Stimulated activated CD8-positive, alpha-beta memory T cell treated with anti-CD3 and anti-CD28 coated beads, Interleukin-4, amount 100 ng/mL, for 24 hours (primary cell): Measurements from ENCODE around the gene PKP2.

Source experiments
- DNase-seq: peaks from one replicate; pipeline ENCODE4 v3.0.0-alpha.2; 2020; ENCODE audit warnings: low read depth

PKP2 gene

DNA sequence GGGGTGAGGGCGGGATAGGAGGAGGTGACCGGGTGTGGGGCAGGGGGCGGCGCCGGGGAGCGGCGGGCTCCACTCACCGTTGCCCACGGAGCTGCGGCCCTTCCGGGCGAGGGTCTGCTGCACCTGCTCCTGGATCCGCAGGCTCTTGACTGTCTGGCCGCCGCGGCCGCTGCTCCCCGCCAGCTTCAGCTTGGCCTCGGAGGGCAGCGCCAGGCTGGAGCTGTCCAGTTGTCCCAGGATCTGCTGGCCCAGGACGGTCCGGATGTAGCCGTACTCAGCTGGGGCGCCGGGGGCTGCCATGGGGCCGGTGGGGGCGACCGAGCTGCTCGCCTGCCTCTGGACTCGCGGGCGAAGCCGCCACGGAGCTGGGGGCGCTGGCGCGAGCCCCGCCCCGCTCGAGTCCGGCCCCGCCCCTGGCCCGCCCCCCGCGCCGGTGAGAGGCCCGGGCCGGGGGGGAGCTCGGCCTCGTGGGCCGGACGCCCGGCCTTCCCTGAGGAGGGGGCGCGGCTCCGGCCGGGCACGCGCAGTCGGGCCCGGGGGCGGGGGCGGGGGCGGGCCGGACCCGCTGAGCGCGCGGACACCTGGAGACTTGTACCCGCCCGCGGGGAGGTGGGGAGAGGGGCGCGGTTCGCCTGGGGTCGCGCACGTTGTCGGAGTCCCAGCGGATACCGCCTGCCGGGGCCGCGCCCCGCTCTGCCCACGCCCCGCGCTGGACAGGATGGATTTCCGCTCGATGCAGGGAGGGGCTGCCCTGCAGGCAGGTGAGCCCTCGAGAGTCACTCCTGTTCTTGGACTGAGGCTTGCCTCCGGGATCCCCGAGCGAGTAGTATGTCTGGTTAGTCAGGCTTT, at the start of gene PKP2:
Gene PKP2, minus strand, starts transcription at position 346 of the 849 bp plus-strand sequence. Its CDS starts 46 bp downstream, at position 300.
- DNase-seq = no peak

DNA sequence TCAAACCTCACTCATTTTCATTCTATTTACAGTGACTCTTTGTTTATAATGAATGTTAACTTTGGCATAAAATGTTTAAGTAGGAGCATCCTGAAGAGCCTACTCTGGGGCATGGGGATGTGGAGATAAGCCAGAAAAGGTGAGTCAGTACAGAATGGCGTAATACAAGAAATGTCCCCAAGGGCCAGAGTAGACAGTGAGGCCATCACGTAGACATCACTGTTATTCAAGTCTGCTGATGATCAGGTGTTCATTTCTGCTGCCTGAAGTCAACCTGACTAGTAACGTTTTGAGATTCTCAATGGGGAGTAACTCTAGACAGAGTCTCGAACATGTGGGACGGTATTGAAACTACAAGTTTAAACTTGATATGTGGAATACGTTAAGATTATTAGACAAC, 47.6 kb upstream of the PKP2 start:
- DNase-seq = no peak

DNA sequence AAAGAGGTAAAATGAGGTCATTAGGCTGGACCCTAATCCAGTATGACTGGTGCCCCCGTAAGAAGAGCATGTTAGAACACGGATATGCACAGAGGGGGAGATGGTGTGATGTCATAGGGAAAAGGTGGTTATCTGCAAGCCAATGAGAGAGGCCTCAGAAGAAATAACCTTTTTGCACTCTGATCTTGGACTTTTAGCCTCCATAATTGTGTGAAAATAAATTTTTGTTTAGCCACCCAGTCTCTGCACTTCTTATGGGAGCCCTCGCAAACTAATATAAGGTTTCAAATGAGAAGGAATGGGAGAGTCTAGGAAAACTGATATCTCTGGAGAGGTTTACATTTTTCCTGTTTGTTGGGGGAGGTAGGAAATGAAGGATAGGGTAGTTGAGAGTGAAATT, 43.2 kb upstream of the PKP2 start:
- DNase-seq = no peak

DNA sequence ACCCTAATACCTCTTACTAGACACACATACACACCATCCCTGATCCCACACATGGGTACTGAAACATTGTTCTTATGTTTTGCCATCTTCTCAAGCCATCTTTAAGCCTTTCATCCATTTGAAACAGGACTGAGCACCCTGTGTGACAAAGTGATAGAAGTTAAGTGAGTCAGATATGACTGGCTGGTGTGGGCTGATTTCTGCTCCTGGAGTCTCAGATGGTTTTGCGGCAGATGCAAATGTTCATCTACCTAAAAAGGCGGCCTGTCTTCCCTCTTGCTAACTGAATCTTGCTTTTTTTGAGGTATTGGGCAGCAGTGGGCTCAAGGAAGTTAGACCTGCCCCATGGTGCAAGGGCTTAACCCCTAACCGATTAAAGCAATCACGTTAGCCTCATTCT, 30.4 kb upstream of the PKP2 start:
- no peak for DNase-seq

DNA sequence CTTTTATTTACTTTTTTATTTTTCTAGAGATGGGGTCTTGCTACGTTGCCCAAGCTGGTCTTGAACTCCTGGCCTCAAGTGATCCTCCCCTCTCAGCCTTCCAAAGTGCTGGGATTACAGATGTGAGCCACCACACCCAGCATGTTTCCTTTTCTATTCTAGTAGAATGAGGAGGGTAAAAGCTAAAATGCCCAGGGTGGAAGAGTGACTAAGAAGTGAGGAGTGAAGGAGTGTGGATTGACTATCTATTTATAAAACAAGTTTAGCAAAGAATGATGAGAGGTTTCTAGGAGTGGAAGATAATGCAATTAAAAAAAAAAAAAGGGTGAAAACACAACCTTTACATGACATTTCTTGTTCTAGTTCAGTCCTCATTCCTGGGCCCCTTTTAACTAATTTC, 29.8 kb upstream of the PKP2 start:
- DNase-seq = no peak

DNA sequence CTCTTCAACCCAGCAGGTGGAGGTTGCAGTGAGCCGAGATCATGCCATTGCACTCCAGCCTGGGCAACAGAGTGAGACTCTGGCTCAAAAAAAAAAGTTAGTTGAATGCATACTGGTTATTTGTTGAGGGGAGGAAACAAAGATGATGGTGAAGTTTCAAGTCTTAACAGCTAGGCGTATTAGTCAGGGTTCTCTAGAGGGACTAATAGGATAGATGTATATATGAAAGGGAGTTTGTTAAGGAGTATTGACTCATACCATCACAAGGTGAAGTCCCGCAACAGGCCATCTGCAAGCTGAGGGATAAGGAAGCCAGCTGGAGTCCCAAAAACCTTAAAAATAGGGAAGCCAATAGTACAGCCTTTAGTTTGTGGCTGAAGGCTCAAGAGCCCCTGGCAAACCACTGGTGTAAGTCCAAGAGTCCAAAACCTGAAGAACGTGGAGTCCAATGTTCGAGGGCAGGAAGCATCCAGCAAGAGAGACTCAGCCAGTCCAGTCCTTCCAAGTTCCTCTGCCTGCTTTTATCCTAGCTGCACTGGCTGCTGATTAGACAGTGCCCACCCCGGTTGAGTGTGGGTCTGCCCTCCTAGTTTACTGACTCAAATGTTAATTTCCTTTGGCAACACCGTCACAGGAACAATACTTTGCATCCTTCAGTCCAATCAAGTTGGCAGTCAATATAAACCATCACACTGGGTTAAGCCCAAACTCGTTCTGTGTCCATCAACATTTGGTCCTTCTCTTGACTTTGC, 26.1 kb upstream of the PKP2 start:
- no peak for DNase-seq

DNA sequence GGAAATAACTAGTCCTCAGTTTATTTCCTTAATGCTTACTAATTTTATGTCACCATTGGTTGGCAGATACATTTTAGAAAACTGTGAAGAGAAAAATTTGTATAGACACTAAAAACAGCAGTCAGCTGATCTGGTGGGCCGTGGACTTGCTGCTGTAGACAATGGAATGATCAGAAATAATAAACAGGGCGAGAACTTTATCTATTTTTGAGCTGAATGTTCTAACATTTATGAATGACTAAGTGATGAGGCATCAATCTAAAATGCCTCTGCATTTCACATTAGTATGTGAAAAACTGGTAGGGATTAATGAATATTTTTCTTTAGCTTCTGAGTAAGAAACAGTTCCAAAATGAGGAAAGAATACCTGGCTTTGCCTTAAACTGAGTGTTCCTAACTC, 24.8 kb upstream of the PKP2 start:
- no peak for DNase-seq

DNA sequence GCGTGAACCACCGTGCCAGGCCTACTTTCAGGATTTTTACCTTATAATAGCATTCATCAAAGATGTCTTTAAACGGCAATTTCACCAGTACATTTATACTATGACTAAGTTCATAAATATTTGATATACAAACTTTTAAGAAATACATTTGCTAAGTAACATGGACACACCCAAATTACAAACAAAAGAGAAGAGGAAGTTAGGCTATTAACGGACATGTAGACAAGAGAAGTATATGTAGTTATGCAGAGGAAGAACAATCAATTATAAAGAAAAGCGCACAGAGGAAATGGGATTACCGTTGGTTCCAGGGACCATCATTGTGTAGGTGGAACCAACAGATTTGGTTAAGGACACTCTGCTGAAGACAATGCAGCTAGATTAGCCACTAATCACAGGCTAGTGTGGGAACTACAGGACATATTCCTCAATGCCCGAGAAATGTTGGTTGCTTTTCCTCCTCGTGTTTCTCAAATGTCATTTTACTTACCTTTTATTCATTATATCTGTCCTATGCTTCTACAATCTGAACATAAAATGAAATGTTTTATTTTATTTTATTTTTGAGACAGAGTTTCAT, 24.0 kb upstream of the PKP2 start:
- no peak for DNase-seq

DNA sequence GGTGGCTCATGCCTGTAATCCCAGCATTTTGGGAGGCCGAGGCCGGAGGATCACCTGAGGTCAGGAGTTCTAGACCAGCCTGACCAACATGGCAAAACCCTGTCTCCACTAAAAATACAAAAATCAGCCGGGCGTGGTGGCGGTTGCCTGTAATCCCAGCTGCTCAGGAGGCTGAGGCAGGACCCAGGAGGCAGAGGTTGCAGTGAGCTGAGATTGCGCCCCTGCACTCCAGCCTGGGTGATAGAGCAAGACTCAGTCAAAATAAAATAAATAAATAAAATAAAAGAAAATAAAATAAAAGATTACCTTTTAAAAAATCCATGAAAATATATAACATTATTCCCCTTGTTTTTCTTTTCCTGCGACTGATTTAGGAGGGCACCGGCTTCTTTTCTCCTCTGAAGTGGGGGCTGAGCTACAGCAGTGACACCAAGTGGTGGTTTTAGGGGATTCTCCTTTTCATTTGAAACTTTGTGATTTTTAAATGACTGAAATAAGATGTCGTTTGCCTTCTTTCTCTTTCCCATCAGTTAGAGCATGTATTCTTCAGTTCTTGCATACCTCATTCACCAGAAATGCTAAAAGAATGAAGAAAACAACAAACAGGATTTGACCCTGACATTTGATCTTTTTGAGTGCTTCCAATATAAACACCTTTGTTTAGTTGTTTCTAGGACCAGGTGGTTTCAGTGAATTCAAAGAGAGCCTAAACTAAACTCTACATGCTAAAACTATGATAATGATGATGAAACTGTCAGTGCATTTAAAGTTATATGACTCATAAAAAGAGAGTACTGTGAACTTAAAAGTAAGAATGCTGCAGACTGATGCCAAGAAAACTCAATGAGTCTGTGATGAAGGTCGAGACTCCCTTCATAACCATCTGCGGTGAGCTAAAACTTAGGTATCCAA, 22.6 kb upstream of the PKP2 start:
- DNase-seq = no peak

DNA sequence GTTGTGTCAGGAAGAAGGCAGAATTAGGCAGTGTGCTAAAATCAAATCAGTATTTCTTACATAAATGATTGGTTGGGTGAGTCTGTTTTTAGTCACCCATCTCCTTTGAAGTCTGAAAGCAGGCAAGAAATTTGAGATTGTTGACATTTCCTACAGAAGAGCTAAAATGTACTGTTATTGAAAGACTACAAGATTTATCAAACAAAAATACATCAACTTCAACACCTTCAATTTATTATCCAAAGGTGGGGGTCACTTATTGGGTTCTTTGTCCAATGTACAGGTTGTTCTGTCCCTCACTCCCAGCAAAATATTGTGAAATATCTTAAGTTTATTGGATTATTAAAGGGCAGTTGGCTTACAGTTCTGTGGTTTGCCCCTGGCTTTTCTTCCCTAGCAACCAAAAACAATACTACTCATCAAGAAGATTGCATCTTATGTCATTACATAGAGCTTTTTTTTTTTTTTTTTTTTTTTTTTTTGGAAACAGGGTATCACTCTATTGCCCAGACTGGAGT, 20.6 kb upstream of the PKP2 start:
- no peak for DNase-seq

DNA sequence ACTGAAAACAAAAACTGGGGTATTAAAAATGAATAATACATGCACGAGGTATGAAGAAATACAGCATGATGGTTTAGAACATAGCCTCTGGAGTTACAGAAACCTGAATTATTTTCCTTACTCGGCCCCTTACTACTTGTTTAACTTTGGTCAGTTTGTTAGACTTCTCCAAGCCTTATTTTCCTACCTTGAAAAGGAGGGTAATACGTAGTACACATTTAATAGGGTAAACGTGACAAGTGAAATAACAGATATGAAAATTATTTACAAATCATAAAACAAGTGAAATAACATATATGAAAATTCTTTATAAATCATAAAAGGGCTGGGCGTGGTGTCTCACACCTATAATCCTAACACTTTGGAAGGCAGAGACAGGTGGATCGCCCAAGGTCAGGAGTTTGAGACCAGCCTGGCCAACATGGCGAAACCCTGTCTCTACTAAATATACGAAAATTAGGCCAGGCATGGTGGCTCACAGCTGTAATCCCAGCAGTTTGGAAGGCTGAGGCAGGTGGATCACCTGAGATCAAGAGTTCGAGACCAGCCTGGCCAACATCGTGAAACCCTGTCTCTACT, 11.4 kb upstream of the PKP2 start:
- no peak for DNase-seq

DNA sequence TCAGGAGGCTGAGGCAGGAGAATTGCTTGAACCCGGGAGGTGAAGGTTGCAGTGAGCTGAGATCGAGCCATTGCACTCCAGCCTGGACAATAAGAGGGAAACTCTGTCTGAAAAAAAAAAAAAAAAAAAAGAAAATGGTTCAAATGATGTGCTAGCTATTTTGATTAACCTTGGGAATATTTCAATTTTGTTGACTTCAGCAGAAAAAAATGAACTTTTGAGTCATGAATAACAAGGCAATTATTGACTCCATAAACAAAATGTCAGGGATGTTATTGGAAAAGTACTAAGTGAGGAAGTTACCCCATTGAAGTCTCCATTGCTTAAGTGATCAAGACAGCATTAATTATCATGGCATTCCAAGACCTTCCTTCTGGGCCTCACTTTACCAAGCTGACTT, 10.6 kb upstream of the PKP2 start:
- no peak for DNase-seq

DNA sequence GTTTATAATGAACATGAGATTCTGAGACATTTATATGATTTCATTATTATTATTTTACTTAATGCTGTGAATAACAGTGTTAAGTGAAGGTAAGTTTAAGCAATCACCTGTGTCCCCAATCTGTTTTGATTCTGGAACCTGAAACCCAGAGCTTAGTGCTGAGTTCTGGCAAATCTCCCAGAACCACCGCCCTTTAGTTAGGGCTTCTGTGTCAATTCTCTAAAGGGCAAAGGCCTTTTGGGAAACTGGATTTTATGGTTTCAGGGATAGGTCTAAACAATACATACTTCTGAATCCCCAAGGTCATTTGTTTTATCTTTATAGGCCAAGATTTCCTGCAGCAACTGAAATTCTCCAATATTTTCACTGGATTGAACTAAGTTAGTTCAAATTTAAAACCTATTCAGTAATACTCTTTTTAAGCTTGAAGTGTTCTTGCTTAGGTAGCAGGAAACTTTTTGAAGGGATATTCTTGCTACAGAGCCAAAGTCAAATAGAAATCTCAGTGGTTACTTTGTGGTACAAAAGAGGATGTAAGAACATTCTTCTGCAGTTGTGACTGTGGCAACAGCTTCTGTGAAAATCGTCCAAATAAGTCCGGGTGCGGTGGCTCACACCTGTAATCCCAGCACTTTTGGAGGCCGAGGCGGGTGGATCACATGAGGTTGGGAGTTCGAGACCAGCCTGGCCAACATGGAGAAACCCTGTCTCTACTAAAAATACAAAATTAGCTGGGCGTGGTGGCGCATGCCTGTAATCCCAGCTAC, 10.0 kb upstream of the PKP2 start:
- no peak for DNase-seq

DNA sequence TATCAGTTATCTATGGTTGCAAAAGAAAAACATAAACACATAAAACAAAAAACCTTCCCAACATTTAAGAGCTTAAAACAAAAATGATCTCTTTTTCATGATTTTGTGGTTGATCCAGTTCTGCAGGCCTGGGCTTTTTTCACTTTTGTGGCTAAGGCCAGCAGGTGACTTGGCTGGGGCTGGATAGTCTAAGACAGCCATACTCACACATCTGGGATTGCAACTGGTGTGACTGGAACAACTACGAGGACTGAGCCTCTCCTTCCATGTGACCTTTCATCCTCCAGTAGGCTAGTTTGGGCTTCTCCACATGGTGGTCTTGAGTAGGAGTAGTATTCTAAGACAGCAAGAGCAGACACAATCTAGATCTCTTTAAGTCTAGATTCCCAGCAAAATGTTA, 7.2 kb upstream of the PKP2 start:
- DNase-seq = no peak

DNA sequence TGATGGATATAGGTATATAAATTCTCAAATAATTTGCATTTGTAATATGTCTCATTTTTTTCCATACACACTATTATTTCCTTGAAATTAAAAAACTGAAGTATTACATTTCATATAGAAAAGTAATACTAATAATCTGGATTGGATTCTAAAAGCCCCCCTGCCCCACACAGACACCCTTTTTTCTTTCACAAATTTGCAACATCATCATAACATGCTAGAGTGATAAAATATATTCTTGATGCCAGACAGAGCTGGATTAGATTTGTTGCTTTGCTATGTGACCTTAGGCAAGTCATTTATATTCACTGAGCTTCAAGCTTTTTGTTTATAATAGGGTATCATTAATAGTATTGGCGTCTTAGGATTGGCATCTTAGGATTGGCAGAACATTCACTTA, 6.7 kb upstream of the PKP2 start:
- no peak for DNase-seq

DNA sequence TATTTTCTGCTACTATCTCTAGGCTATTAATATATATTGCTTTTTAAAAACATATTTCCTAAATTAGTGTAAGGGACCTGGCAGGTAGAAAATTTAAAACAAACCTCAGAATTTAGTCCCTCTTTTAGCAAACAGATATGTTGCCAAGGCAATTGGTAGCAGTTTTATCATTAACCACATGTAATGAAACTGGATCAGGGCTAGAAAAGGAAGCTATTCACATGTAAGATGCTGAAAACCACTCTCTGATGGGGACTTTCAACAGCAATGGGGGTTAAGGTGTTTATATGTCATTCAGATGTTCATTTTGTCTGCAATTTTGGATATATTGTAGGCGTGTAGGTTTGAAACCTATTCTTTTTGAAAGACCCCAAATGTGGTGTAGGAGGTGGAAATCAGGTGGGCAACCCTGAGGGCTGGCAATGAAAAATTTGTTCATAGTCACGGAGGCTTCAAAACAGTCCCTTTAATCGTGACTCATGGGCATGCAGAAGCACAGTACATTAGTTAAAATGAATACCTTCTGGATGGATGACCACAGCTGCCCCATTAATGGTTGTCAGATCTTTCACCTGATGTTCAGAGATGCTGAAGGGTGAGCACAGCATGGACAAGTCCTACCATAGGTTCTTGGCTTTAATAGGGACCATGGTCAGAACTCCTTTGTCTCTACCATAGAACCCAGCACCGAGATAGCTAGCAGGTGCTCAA, 5.9 kb upstream of the PKP2 start:
- DNase-seq = no peak

DNA sequence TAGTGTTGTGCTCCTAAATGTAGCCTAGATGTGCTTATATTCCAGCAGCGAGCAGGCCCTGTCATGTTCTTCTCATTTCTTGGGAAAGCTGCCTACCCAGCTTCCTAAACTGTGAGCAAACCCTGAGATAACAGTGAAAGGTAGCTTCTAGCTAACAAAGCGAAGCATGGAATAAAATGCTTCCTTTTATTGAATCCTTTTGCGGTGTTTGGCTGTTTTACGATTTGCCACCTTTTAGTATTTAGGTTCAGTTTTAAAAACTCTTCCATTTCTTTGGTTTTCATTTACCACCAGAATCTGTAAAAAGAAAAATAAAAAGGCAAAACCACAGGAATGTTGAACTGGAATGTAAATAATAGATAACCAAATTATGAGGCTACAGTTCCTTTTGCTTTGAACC, 5.0 kb upstream of the PKP2 start:
- DNase-seq = no peak

DNA sequence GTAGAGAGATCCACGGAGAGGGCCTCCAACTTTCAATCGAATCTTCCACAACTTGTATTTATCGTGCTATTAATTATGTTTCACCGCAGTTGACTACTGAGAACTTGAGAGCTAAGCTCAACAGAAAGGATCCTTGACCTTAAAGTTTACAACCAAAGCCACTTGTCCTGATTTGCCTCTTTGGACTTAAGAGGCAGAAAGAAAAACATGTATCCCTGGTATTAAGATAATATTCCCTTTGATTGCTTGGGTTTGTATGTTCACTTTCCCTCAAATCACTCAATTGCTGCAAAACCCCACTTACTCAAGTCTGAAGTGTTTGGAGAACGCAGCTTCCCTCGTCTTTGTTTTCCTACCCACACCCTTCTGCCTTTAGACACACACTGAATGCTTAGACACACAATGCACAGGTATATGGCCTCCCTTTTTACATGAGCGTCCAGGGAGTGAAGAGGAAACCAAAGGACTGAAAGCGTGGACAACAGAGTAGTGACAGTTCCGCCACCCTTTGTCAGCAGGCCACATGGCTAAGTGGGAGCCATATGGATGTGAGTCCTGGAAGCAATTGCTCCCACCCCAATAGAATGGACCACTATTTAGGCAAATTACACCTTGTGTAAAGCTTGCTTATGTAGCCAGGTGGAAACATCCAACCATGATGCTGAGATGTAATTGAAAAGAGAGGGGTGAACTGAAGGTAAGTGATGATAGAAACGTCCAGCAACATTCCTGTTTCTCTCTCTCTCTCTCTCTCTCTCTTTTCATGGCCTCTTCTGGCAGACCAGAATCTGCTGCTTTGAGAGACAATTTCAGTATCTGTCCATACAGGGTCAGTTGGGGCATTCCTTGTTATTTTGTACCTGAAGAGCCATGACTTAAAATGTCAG, 1.4 kb upstream of the PKP2 start:
- DNase-seq = no peak

DNA sequence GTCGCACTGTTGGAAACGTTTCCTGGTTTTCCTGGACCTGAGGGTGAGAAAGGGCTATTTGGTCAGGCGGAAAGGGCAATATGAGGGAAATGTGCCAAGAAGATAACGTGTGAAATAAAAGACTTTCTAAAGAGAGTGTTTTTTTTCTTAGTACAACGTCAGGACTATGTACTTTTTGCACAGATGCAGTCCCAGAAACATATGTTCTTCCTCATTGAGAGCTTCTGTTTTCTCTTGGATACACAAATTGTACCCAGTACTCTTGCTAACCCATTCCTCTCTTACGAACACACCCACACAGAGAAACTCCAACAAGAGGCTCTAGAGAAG, 669 bp upstream of the PKP2 start:
- DNase-seq = no peak
